ENCODE results near the gene PLRG1. TPM values are rescaled to one million over a fixed set of nuclear protein-coding genes. Genes with fewer than 3 reads are reported as not detected.
"Not testable (repeated sequence)": the region's sequence is repeated elsewhere in the genome, so short reads cannot be mapped to it uniquely, and the experiment has no call there.

Gene PLRG1
- total RNA-seq = 10 to 100 TPM; 82.3 to 94.6 TPM

DNA sequence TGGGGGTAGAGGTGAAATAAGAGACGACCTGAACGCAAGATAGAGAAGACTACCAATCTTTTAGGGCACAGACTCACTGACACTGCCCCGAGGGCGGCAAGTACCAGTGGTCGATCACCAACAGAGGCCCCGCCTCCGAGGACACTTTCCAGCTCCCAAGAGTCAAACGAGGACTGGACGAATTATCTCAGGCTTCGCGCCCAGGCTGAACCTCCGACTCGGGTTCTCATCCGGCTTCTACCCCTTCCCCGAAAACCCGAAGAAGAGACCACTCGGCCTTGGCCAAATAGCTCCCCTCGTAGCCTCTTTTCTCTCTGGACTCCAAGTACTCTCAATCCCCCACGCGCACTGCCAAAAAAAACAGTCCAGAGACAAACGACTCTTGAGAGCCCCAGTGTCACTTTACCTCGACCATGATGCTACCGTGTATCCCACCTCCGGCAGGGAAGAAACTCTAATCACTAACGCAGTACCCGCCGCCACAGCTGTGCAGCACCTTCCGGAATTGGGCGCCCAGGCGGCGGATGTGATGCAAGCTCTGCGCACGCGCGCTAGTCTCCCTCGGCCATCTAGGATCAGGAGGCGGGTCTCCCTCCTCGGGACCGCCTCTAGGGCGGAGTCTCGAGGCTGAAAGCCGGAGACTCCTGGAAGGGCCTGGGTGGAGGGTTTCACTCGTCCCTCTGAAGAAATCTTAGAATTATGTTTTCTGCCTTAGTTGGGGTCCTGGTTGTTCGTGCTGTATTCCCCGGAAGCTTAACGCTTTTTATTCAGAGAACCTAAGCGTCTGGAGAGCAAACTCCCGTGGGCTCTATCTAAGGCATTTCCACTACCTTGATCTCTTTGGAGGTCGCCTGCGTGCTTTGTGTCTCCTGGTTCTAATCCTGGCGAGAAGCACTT is at the start of gene PLRG1:
Gene PLRG1 (minus strand): TSS at position 507 of the 897 bp plus-strand sequence. CDS start 92 bp downstream, at position 415.
- H3K4me3 Mint-ChIP-seq = peak within 1 kb of the TSS; percentile 98
- peaks cover 26% of the 10 kb centered on the region for H3K4me1 Mint-ChIP-seq
- CTCF ChIA-PET = interaction anchor here (0.8 to 1.9 kb wide), 9 partner anchors 9 to 824 kb away, joined by 3 to 9 read pairs (median 3); no protein-coding TSS in a partner anchor
- peak; percentile 97 for DNase-seq
- peak within 1 kb of the TSS; percentile 97 for H3K27ac Mint-ChIP-seq
- POLR2A ChIA-PET = no interaction called here
- no peaks in the 10 kb centered on the region for H3K27me3 Mint-ChIP-seq
- peaks cover 15% of the 10 kb centered on the region for H3K36me3 Mint-ChIP-seq (ENCODE audit: low read depth)
- H3K9me3 Mint-ChIP-seq = no peaks in the 10 kb centered on the region

DNA sequence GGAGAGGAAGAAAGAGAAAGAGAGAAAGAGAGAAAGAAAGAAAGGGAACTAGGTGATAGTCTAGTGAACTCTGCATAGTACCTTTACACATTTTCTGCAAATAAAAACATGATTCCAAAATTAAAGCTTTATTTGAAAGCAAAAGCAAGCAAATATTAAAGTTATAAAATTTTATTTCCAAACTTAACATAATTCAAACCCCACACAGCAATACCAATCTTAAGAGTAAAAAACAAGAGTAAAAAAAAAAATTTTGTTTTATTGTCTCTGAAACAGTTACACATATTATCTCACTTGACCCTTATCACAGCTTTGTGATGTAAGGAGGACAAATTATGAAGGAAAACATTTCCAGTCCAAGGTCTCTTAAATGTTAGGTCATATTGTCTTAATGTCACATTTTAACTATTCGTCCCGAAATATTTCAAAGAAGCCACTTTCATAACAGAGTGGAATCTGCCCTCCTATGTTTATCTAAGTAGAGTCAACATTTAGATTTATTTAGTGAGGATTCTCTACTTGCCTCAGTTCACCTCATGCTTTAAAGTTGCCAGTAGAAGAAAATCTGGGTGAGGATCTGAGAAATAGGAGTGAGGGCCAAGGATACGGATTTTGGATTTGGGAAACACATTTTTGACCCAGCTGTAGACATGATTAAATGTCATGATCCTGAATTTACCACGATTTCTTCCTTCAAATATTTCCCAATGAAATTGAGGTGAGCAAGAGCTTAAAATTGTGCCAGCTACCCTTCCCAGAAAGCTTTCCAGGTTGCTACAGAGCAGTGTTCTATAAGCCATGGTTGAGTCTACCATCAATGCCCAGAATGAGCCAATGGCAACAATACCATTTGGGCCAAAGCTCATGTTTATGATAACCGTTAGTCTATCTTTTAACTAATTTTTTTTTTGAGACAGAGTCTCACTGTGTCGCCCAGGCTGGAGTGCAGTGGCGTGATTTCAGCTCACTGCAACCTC is 47.9 kb upstream of the PLRG1 start:
- Mint-ChIP-seq H3K4me3 (no peak overlapping the region), H3K4me1 (no peaks in the 10 kb centered on the region), H3K27me3 (peaks cover 19% of the 10 kb centered on the region), H3K36me3 (ENCODE audit: low read depth) (no peaks in the 10 kb centered on the region), H3K27ac (no peak overlapping the region), H3K9me3 (no peaks in the 10 kb centered on the region)
- CTCF ChIA-PET = interaction anchor here (0.7 kb wide), 1 partner anchor 19 kb away, joined by 3 read pairs; no protein-coding TSS in a partner anchor
- POLR2A ChIA-PET = no interaction called here
- DNase-seq = no peak

DNA sequence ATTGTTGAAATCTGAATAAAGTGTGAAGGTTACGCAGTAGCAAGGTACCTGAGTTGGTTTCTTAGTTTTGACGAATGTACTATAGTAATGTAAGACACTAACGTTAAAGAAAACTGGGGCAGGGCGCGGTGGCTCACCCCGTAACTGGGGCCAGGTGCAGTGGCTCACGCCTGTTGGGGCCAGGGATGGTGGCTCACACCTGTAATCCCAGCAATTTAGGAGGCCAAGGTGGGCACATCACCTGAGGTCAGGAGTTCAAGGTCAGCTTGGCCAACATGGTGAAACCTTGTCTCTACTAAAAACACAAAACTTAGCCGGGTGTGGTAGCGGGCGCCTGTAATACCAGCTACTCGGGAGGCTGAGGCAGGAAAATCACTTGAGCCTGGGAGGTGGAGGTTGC is 47.1 kb upstream of the PLRG1 start:
- POLR2A ChIA-PET, H3K27ac Mint-ChIP-seq, H3K4me3 Mint-ChIP-seq: not testable (repeated sequence)

DNA sequence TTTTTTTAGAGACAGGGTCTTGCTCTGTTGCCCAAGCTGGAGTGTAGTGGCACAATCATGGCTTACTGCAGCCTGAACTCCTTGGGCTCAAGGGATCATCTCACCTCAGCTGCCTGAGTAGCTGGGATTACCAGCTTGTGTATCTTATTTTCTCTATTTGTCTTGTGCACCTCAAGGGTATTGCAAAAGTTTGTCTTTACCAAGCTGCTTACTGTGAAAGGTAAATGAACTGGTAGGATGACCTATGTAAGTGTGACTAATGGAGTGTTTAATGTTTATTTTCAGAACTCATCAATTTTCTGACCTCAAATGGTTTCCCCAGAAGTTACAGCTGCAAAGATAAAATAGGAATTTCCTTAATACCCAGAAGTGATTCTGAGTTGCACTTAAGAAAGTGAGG is 45.6 kb upstream of the PLRG1 start:
- no peaks in the 10 kb centered on the region for H3K36me3 Mint-ChIP-seq (ENCODE audit: low read depth)

More for the DNA sequence above, 47.1 kb upstream of the PLRG1 start:
- H3K4me1 Mint-ChIP-seq; H3K36me3 Mint-ChIP-seq (ENCODE audit: low read depth); H3K9me3 Mint-ChIP-seq; DNase-seq; CTCF ChIA-PET: not testable (repeated sequence)
- H3K27me3 Mint-ChIP-seq = peaks cover 19% of the 10 kb centered on the region

DNA sequence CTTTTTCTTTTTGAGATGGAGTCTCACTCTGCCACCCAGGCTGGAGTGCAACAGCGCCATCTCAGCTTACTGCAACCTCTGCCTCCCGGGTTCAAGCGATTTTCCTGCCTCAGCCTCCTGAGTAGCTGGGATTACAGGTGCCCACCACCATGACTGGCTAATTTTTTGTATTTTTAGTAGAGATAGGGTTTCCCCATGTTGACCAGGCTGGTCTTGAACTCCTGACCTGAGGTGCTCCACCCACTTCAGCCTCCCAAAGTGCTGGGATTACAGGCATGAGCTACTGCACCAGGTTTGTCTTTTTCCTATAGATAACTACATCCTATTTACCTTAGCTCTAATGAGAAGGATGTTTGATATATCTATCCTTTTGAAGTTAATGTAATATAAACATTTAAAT is 44.1 kb upstream of the PLRG1 start:
- peaks cover 15% of the 10 kb centered on the region for H3K27me3 Mint-ChIP-seq
- H3K4me1 Mint-ChIP-seq; H3K27ac Mint-ChIP-seq; DNase-seq; H3K36me3 Mint-ChIP-seq (ENCODE audit: low read depth); H3K4me3 Mint-ChIP-seq; POLR2A ChIA-PET; H3K9me3 Mint-ChIP-seq: not testable (repeated sequence)
- CTCF ChIA-PET = interaction anchor here (0.9 to 1.1 kb wide), 2 partner anchors 8 to 10 kb away, joined by 3 read pairs; no protein-coding TSS in a partner anchor

More for the DNA sequence above, 45.6 kb upstream of the PLRG1 start:
- Mint-ChIP-seq H3K4me3 (no peak overlapping the region), H3K27me3 (peaks cover 12% of the 10 kb centered on the region), H3K9me3 (no peaks in the 10 kb centered on the region), H3K4me1 (no peaks in the 10 kb centered on the region), H3K27ac (no peak overlapping the region)
- ChIA-PET POLR2A (no interaction called here), CTCF (no interaction called here)
- DNase-seq = no peak

DNA sequence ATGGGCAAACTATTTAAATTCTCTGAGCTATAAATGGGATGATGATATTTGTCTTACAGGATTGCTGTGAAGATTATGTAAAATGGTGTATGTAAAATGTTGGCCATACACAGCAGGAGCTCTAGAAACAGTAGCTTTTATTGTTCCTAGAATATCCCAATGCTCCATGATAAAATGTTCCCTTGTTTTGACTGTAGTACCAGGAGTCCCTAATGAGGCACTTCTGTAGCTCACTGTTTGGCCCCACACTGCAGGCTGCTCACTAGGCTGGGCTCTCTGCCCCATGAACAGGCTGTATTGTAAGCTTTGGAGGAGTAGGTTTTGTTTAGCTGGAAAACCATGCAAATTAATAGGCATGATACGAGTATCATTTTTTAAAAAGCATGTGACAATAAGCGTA is 43.7 kb upstream of the PLRG1 start:
- no peak overlapping the region for H3K27ac Mint-ChIP-seq
- H3K36me3 Mint-ChIP-seq (ENCODE audit: low read depth) = no peaks in the 10 kb centered on the region
- H3K9me3 Mint-ChIP-seq = no peaks in the 10 kb centered on the region
- POLR2A ChIA-PET = no interaction called here
- no peak for DNase-seq
- H3K4me1 Mint-ChIP-seq = no peaks in the 10 kb centered on the region
- H3K4me3 Mint-ChIP-seq = no peak overlapping the region
- CTCF ChIA-PET = interaction anchor here (0.6 to 1.1 kb wide), 3 partner anchors 8 to 1210 kb away, joined by 3 read pairs; no protein-coding TSS in a partner anchor
- H3K27me3 Mint-ChIP-seq = peaks cover 17% of the 10 kb centered on the region

DNA sequence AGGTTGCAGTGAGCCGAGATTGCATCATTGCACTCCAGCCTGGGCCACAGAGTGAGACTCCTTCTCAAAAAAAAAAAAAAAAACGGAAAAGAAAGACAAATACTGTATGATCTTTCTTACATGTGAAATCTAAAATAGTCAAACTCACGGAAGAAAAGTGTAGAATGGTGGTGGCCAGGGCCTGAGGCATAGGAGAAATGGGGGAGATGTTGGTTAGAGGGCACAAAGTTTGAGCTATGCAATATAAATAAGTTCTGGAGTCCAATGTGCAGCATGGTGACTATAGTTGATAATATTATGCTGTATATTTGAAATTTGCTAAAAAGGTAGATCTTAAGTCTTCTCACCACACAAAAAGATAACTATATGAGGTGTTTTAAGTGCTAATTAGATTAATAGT is 41.7 kb upstream of the PLRG1 start:
- CTCF ChIA-PET = interaction anchor here (1.0 kb wide), 1 partner anchor 24 kb away, joined by 3 read pairs; no protein-coding TSS in a partner anchor
- H3K27ac Mint-ChIP-seq = no peak overlapping the region
- no peaks in the 10 kb centered on the region for H3K4me1 Mint-ChIP-seq
- no peak overlapping the region for H3K4me3 Mint-ChIP-seq
- H3K27me3 Mint-ChIP-seq = peaks cover 18% of the 10 kb centered on the region
- H3K36me3 Mint-ChIP-seq (ENCODE audit: low read depth) = no peaks in the 10 kb centered on the region
- no peaks in the 10 kb centered on the region for H3K9me3 Mint-ChIP-seq
- DNase-seq = no peak
- POLR2A ChIA-PET = no interaction called here

DNA sequence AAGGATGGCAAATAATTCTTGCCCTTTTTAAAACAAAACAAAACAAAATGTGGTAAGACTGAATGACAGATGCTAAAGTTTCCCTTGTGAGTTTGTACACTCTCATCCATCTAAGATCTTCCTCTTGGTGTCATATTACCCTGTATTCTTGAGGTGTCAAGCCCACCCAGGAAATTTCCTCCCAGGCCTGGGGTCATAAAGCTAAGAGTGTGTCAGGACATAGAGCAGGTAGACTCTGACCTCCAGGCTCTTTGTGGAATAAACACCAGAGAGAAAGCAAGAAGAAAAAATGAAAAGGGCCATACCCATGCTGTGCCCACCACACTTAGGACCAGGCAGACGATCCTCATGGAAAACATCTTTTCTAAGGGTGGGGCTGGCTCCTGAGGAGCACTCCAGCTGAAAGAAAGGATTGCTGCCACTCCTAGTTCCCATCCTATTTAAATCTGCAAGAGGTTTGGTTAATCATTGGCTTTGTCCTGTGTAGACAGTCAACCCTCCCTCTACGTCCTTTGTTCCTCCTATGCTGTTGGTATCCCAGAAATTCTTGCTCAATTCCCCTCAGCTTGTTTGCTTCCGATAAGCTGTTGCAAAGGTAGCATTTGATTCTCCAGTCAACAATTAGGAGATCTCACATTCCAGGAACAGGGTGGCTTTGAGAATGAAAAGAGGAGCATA is 40.3 kb upstream of the PLRG1 start, which contains the start of gene FGA:
Gene FGA (minus strand): TSS at position 414 of the 678 bp plus-strand sequence. CDS start 55 bp downstream, at position 359.
- no peaks in the 10 kb centered on the region for H3K9me3 Mint-ChIP-seq
- no peak within 1 kb of the TSS for H3K4me3 Mint-ChIP-seq
- DNase-seq = no peak
- ChIA-PET POLR2A (no interaction called here), CTCF (no interaction called here)
- H3K27ac Mint-ChIP-seq = no peak within 1 kb of the TSS
- H3K36me3 Mint-ChIP-seq (ENCODE audit: low read depth) = no peaks in the 10 kb centered on the region
- H3K4me1 Mint-ChIP-seq = no peaks in the 10 kb centered on the region
- H3K27me3 Mint-ChIP-seq = peaks cover 18% of the 10 kb centered on the region

DNA sequence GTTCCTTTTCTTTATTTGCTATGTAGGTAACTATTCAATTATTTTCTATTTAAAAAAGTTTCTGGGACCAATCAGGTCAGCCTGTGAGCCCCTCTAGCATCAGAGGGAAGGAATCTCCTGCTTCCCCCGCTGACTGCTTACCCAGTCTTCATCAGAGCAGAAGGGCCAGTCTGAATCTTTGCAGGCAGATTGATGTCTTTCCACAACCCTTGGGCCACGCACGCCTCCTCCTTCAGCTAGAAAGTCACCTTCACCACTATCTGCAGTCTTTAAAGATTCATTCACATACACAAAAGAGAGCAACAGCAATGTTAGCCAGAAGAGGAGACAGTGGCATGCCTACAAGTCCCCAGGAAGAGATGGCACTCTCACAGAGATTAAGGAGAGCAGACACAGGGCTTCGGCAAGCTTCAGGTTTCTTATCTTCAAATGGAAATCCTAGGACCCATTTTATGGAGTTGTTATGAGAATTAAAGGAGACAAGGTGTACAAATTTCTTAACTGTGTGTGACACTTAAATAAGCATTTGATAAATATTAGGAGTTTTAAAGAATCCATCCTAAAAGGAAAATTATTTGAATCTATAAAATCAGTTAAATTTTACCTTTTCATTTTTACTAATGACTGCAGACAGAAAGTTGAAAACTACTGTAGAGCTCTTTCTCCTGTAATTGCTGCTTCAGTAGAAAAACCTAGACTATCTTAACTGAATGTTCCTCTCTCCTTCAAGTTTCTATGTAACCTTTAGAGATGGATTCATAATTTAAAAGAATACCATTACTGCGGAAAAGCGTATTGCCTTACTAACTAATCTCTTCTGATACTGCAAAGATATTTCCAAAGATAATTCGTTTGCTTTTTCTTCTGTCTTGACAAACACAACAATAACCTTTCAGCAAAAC is 39.3 kb upstream of the PLRG1 start:
- Mint-ChIP-seq H3K27ac (no peak overlapping the region), H3K4me1 (no peaks in the 10 kb centered on the region), H3K36me3 (ENCODE audit: low read depth) (no peaks in the 10 kb centered on the region), H3K27me3 (peaks cover 16% of the 10 kb centered on the region), H3K4me3 (no peak overlapping the region), H3K9me3 (no peaks in the 10 kb centered on the region)
- no peak for DNase-seq
- ChIA-PET CTCF (no interaction called here), POLR2A (no interaction called here)

DNA sequence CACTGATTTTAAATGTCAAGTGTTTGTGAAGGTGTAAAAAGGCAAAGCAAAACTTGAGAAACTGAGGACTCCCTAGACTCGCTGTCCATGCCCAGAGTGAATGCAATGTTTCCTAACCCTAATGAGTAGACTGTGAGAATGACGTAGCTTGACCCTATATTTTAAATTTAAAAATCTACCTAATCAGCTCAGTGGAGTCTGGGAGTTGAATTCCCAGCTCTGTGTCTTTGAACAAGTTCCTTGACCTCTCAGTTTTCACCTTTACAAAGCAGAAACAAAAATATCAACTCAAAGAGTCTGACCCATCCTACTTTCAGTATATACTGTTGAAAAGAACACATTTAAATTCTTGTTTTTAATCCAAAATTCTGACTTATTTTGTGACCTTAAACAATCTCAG is 38.0 kb upstream of the PLRG1 start:
- H3K9me3 Mint-ChIP-seq = no peaks in the 10 kb centered on the region
- H3K4me3 Mint-ChIP-seq = no peak overlapping the region
- H3K27me3 Mint-ChIP-seq = peaks cover 13% of the 10 kb centered on the region
- H3K4me1 Mint-ChIP-seq = no peaks in the 10 kb centered on the region
- CTCF ChIA-PET = no interaction called here
- DNase-seq = no peak
- POLR2A ChIA-PET = no interaction called here
- H3K36me3 Mint-ChIP-seq (ENCODE audit: low read depth) = no peaks in the 10 kb centered on the region
- H3K27ac Mint-ChIP-seq = no peak overlapping the region

DNA sequence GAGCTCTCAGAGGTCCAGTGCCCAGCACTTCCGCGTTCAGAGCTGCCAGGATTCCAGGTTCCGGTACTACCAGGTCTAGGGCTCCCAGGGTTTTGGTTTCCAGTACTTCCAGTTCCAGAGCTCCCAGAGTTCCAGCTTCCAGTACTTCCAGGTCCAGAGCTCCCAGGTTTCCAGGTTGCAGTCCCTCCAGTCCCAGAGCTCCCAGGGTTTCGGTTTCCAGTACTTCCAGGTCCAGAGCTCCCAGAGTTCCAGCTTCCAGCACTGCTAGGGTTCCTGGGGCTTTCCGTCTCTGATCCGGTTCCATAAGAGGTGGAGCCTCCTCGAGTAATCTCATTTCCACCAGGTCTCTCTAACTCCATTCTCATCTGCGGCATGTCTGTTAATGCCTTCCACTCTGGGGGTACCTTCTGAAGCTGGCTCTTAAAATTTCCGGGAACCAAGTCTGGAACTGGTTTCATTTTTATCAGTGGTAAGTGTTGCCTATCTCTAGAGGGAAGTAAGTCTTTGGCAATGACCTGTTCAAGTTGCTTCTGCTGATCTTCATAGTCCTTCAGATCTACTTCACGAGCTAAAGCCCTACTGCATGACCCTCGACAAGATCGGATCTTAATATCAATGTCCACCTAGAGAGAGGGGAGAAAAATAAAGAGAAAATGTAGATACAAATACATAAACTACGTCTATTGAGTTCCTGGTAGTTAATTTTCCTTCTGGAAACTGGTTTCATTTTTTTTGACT is 36.3 kb upstream of the PLRG1 start:
- no peak for DNase-seq
- Mint-ChIP-seq H3K4me1 (no peaks in the 10 kb centered on the region), H3K9me3 (no peaks in the 10 kb centered on the region), H3K36me3 (ENCODE audit: low read depth) (no peaks in the 10 kb centered on the region), H3K27ac (no peak overlapping the region), H3K27me3 (peaks cover 19% of the 10 kb centered on the region), H3K4me3 (no peak overlapping the region)
- CTCF ChIA-PET = no interaction called here
- POLR2A ChIA-PET = no interaction called here
